ENCODE measurements around the gene CCSER1. TPM values are rescaled to one million over a fixed set of nuclear protein-coding genes. Genes with fewer than 3 reads are reported as not detected.

The CCSER1 gene
- total RNA-seq, 1 donor from 2014 or later, result 94.5 TPM

GRCh38 chr4:90544532-90545045, 417.4 kb downstream of the CCSER1 start:
- DNase-seq (ENCODE audit: low spot score), result no peak

- no peak for DNase-seq (ENCODE audit: low spot score)
Measured at GRCh38 chr4:90545380-90545779, 418.2 kb downstream of the CCSER1 start.

- DNase-seq (ENCODE audit: low spot score), result no peak
Measured at GRCh38 chr4:90546114-90546513, 418.9 kb downstream of the CCSER1 start.

- no peak for DNase-seq (ENCODE audit: low spot score)
Measured at GRCh38 chr4:90570615-90571014, 443.4 kb downstream of the CCSER1 start.

GRCh38 chr4:90572996-90573395, 445.8 kb downstream of the CCSER1 start:
- no peak for DNase-seq (ENCODE audit: low spot score)

GRCh38 chr4:90575371-90575770, 448.2 kb downstream of the CCSER1 start:
- DNase-seq (ENCODE audit: low spot score), result no peak

GRCh38 chr4:90580326-90580725, 453.1 kb downstream of the CCSER1 start:
- no peak for DNase-seq (ENCODE audit: low spot score)

GRCh38 chr4:90582087-90582486, 454.9 kb downstream of the CCSER1 start:
- no peak for DNase-seq (ENCODE audit: low spot score)

- no peak for DNase-seq (ENCODE audit: low spot score)
Measured at GRCh38 chr4:90584051-90584450, 456.9 kb downstream of the CCSER1 start.

GRCh38 chr4:90585961-90586360, 458.8 kb downstream of the CCSER1 start:
- no peak for DNase-seq (ENCODE audit: low spot score)

GRCh38 chr4:90586799-90587198, 459.6 kb downstream of the CCSER1 start:
- no peak for DNase-seq (ENCODE audit: low spot score)

- DNase-seq (ENCODE audit: low spot score), result no peak
Measured at GRCh38 chr4:90597927-90598326, 470.7 kb downstream of the CCSER1 start.

- DNase-seq (ENCODE audit: low spot score), result no peak
Measured at GRCh38 chr4:90598741-90599140, 471.5 kb downstream of the CCSER1 start.

- no peak for DNase-seq (ENCODE audit: low spot score)
Measured at GRCh38 chr4:90602726-90603125, 475.5 kb downstream of the CCSER1 start.

- no peak for DNase-seq (ENCODE audit: low spot score)
Measured at GRCh38 chr4:90603540-90603939, 476.3 kb downstream of the CCSER1 start.

- DNase-seq (ENCODE audit: low spot score), result no peak
Measured at GRCh38 chr4:90606781-90607180, 479.6 kb downstream of the CCSER1 start.

- no peak for DNase-seq (ENCODE audit: low spot score)
Measured at GRCh38 chr4:90614371-90614770, 487.2 kb downstream of the CCSER1 start.

GRCh38 chr4:90621080-90621479, 493.9 kb downstream of the CCSER1 start:
- DNase-seq (ENCODE audit: low spot score), result no peak

- DNase-seq (ENCODE audit: low spot score), result no peak
Measured at GRCh38 chr4:90624781-90625180, 497.6 kb downstream of the CCSER1 start.

GRCh38 chr4:90641861-90642599, 514.8 kb downstream of the CCSER1 start:
- no peak for DNase-seq (ENCODE audit: low spot score)

- DNase-seq (ENCODE audit: low spot score), result no peak
Measured at GRCh38 chr4:90643156-90643555, 516.0 kb downstream of the CCSER1 start.

GRCh38 chr4:90648311-90648710, 521.1 kb downstream of the CCSER1 start:
- no peak for DNase-seq (ENCODE audit: low spot score)

- DNase-seq (ENCODE audit: low spot score), result no peak
Measured at GRCh38 chr4:90648791-90649190, 521.6 kb downstream of the CCSER1 start.

- no peak for DNase-seq (ENCODE audit: low spot score)
Measured at GRCh38 chr4:90660672-90661071, 533.5 kb downstream of the CCSER1 start.

Data from ureter (tissue), 1 donor.